IMR-90 (cell line): ENCODE results near the gene CPNE9. TPM values are rescaled to one million over a fixed set of nuclear protein-coding genes. Genes with fewer than 3 reads are reported as not detected.

Experiments used
- ATAC-seq: fragments of 200-7000 bp; cut with Tn5 transposase; 2 replicates; pipeline ENCODE4 v1.9.1; 2020; ENCODE audit warnings: low read depth, mild to moderate bottlenecking, moderate library complexity
- BruUV-seq: library from RNA; stranded (reverse); fragments of 400-500 nt; replicated peaks from 2 replicates; lab custom pipeline; 2021; lab: Mats Ljungman, UMichigan
- CTCF ChIA-PET: fragments of 300-600 bp; formaldehyde crosslinking; extraction: SDS; loops from one replicate; lab custom pipeline; 2021; ENCODE audit warnings: antibody characterized with exemption; lab: Yijun Ruan, JAX
- POLR2A ChIA-PET: fragments of 300-600 bp; sonication (Branson Sonifier 250); formaldehyde crosslinking; loops from one replicate; lab custom pipeline; 2022; ENCODE audit warnings: antibody characterized with exemption; ENCODE audit not compliant: unreplicated experiment; lab: Charles Lee
- DNase-seq: peaks from one replicate; pipeline ENCODE4 v3.0.0; 2013
- H2AFZ ChIP-seq: replicated peaks from 2 replicates; pipeline ENCODE3; 2013; ENCODE audit warnings: low read length, mild to moderate bottlenecking; ENCODE audit not compliant: poor library complexity
- H2AK5ac ChIP-seq: 2 replicates; pipeline ENCODE4 v1.6.1; 2013; ENCODE audit warnings: low read depth, low read length, inconsistent platforms
- H2AK9ac ChIP-seq: replicated peaks from 2 replicates; pipeline ENCODE3; 2013; ENCODE audit warnings: mild to moderate bottlenecking, low read depth, low read length, moderate library complexity; ENCODE audit not compliant: poor library complexity
- H2BK120ac ChIP-seq: 2 replicates; pipeline ENCODE4 v1.6.1; 2013; ENCODE audit warnings: low read depth, low read length, inconsistent platforms
- H2BK15ac ChIP-seq: 3 replicates; pipeline ENCODE4 v1.6.1; 2013; ENCODE audit warnings: low read depth, low read length, inconsistent platforms
- H2BK20ac ChIP-seq: 2 replicates; pipeline ENCODE4 v1.6.1; 2013; ENCODE audit warnings: low read depth, mild to moderate bottlenecking, inconsistent platforms, low read length, moderate library complexity
- H2BK5ac ChIP-seq: 2 replicates; pipeline ENCODE4 v1.6.1; 2013; ENCODE audit warnings: mild to moderate bottlenecking, low read depth, low read length, inconsistent platforms; ENCODE audit not compliant: poor library complexity, severe bottlenecking
- H3K14ac ChIP-seq: replicated peaks from 2 replicates; pipeline ENCODE4 v1.6.1; 2013; ENCODE audit warnings: low read depth, low read length, inconsistent platforms
- H3K18ac ChIP-seq: 2 replicates; pipeline ENCODE4 v1.6.1; 2013; ENCODE audit warnings: low read depth, low read length, control low read depth
- H3K23ac ChIP-seq: 2 replicates; pipeline ENCODE4 v1.6.1; 2013; ENCODE audit warnings: low read depth, low read length, inconsistent platforms
- H3K27ac ChIP-seq: 2 replicates; pipeline ENCODE4 v1.5.1; 2013; ENCODE audit warnings: mild to moderate bottlenecking, control low read depth, low read length; ENCODE audit not compliant: insufficient read depth
- H3K27me3 ChIP-seq: 2 replicates; pipeline ENCODE4 v1.6.1; 2013; ENCODE audit warnings: low read length; ENCODE audit not compliant: control insufficient read depth, insufficient read depth
- H3K36me3 ChIP-seq: 2 replicates; pipeline ENCODE4 v1.6.1; 2013; ENCODE audit warnings: low read length, mixed read lengths; ENCODE audit not compliant: control insufficient read depth, insufficient read depth
- H3K4ac ChIP-seq: 2 replicates; pipeline ENCODE4 v1.6.1; 2013; ENCODE audit warnings: low read depth, low read length, inconsistent platforms
- H3K4me1 ChIP-seq: 2 replicates; pipeline ENCODE4 v1.6.1; 2013; ENCODE audit warnings: low read length, mixed read lengths; ENCODE audit not compliant: control insufficient read depth, insufficient read depth
- H3K4me2 ChIP-seq: 2 replicates; pipeline ENCODE4 v1.6.1; 2013; ENCODE audit warnings: low read depth, mild to moderate bottlenecking, control low read depth, low read length, moderate library complexity
- H3K4me3 ChIP-seq: 2 replicates; pipeline ENCODE4 v1.5.1; 2013; ENCODE audit warnings: low read depth, mild to moderate bottlenecking, control low read depth, low read length, moderate library complexity; ENCODE audit not compliant: insufficient read depth
- H3K56ac ChIP-seq: 2 replicates; pipeline ENCODE4 v1.6.1; 2013; ENCODE audit warnings: low read length, inconsistent platforms; ENCODE audit not compliant: insufficient read depth; ENCODE audit errors: extremely low read depth
- H3K79me1 ChIP-seq, 2 experiments: 2 replicates each; pipeline ENCODE4 v1.6.1; 2013; ENCODE audit warnings: low read length in 2 of 2, inconsistent platforms in 1 of 2, low read depth in 1 of 2
- H3K9ac ChIP-seq: 2 replicates; pipeline ENCODE4 v1.6.1; 2013; ENCODE audit warnings: low read depth, low read length, control low read depth
- H3K9me1 ChIP-seq: 2 replicates; pipeline ENCODE4 v1.6.1; 2013; ENCODE audit warnings: low read length, inconsistent platforms; ENCODE audit not compliant: insufficient read depth
- H3K9me3 ChIP-seq: 2 replicates; pipeline ENCODE4 v1.6.1; 2013; ENCODE audit warnings: low read length; ENCODE audit not compliant: control insufficient read depth, insufficient read depth
- H4K20me1 ChIP-seq: 2 replicates; pipeline ENCODE4 v1.6.1; 2013; ENCODE audit warnings: low read length, inconsistent platforms; ENCODE audit not compliant: insufficient read depth
- H4K5ac ChIP-seq: 2 replicates; pipeline ENCODE4 v1.6.1; 2013; ENCODE audit warnings: mild to moderate bottlenecking, low read depth, low read length, control low read depth
- H4K8ac ChIP-seq, 2 experiments: 2 replicates each; pipeline ENCODE4 v1.6.1; 2013; ENCODE audit warnings: low read depth in 2 of 2, low read length in 2 of 2, control low read depth in 1 of 2, inconsistent platforms in 1 of 2
- H4K91ac ChIP-seq: 2 replicates; pipeline ENCODE4 v1.6.1; 2013; ENCODE audit warnings: low read depth, low read length, inconsistent platforms; ENCODE audit not compliant: insufficient read depth
- CEBPB ChIP-seq: IDR thresholded peaks from 2 replicates; pipeline ENCODE4 v1.6.1; 2012; ENCODE audit warnings: low read depth, low read length, improper control_type of control experiment
- FOS ChIP-seq: fragments of 150-350 bp; IDR thresholded peaks from 2 replicates; pipeline ENCODE4 v1.6.1; 2016; ENCODE audit warnings: low read depth, low read length
- MAZ ChIP-seq: IDR thresholded peaks from 2 replicates; pipeline ENCODE4 v1.6.1; 2012; ENCODE audit warnings: low read depth, mild to moderate bottlenecking, low read length, improper control_type of control experiment, moderate library complexity, borderline replicate concordance
- POLR2A ChIP-seq: IDR thresholded peaks from 2 replicates; pipeline ENCODE4 v1.6.1; 2012; ENCODE audit warnings: mild to moderate bottlenecking, low read depth, low read length
- RFX5 ChIP-seq: IDR thresholded peaks from 2 replicates; pipeline ENCODE4 v1.8.0; 2012; ENCODE audit warnings: low read depth, mild to moderate bottlenecking, low read length, moderate library complexity
- WGBS, 2 experiments: methylation state at CpG; one replicate each; pipeline versions ENCODE4 v1.1.5 to v1.1.7; 2013; ENCODE audit warnings: missing lambda C conversion rate in 2 of 2; ENCODE audit not compliant: insufficient read length in 1 of 2; ENCODE audit errors: extremely low coverage in 2 of 2; 5-methylcytosine and 5-hydroxymethylcytosine counted together
- dilution Hi-C: fragments of 300-500 bp; cut with HindIII; formaldehyde crosslinking; loops from one replicate; pipeline ENCODE4 v1.14.3; 2018; ENCODE audit warnings: low sequenced_read_pairs; ENCODE audit not compliant: unreplicated experiment
- in situ Hi-C: fragments of 300-500 bp; cut with MboI; formaldehyde crosslinking; loops from 3 replicates; pipeline ENCODE4 v1.14.3; 2019; ENCODE audit warnings: low sequenced_read_pairs, inconsistent platforms, mixed read lengths
- intact Hi-C: fragments of 100-400 bp; cut with micrococcal nuclease; formaldehyde crosslinking; loops from 2 replicates; pipeline ENCODE4 v1.10.0; 2022
- polyA plus RNA-seq, 3 experiments: library from polyadenylated mRNA; depleted of rRNA; stranded (reverse); fragments of >200 nt; gene quantifications; 2 replicates each; pipeline ENCODE4 v1.2.3, GENCODE V29; 2012; ENCODE audit warnings: low replicate concordance in 1 of 3
- total RNA-seq: library from RNA; depleted of rRNA; stranded (reverse); fragments of >200 nt; gene quantifications from 2 replicates; pipeline ENCODE4 v1.2.3, GENCODE V29; 2012

Gene CPNE9
- total and polyA plus RNA-seq, 2 of the 4 experiments (the other 2 are of a cell fraction), result not detected

GRCh38 chr3:9762871-9763270 lies 59.2 kb downstream of the CPNE9 start:
- in situ Hi-C loops, result no loop called here
- no peak overlapping the region for H3K4me3 ChIP-seq
- no peak overlapping the region for H3K18ac ChIP-seq
- TF ChIP-seq CEBPB (no peak), FOS (no peak), RFX5 (no peak), MAZ (no peak), POLR2A (no peak)
- no peak overlapping the region for H3K23ac ChIP-seq
- ChIA-PET CTCF (no interaction called here), POLR2A (interaction anchor here (0.7 kb wide), 1 partner anchor 10 kb away, joined by 16 read pairs; no protein-coding TSS in a partner anchor)
- H3K9ac ChIP-seq, result no peak overlapping the region
- H3K56ac ChIP-seq, result no peak overlapping the region
- H2BK5ac ChIP-seq, result no peak overlapping the region
- dilution Hi-C loops, result no loop called here
- H3K27me3 ChIP-seq, result no peaks in the 10 kb centered on the region
- no peak overlapping the region for H3K4me2 ChIP-seq
- H2AFZ ChIP-seq, result no peak overlapping the region
- H2AK9ac ChIP-seq, result peak overlapping the region; percentile 61
- H3K4me1 ChIP-seq, result peaks cover 7% of the 10 kb centered on the region
- H2AK5ac ChIP-seq, result no peak overlapping the region
- no peak overlapping the region for H3K14ac ChIP-seq
- no peak overlapping the region for H2BK20ac ChIP-seq
- no peak overlapping the region for H3K4ac ChIP-seq
- H3K9me3 ChIP-seq, result no peaks in the 10 kb centered on the region
- H2BK120ac ChIP-seq, result no peak overlapping the region
- H4K8ac ChIP-seq, result no peak overlapping the region
- ATAC-seq, result no peak
- WGBS, 2 experiments, result 93% methylated on average over 7 of the region's 8 CpGs; no CpG with 5 or more reads in 1 of the 2 experiments
- H4K20me1 ChIP-seq, result peaks cover 5% of the 10 kb centered on the region; the same call in 1 of the 2 replicates
- H3K27ac ChIP-seq, result no peak overlapping the region
- H4K91ac ChIP-seq, result no peak overlapping the region
- peaks cover 23% of the 10 kb centered on the region for H3K9me1 ChIP-seq
- peaks cover 2 to 31% of the 10 kb centered on the region in 2 experiments for H3K79me1 ChIP-seq
- H4K5ac ChIP-seq, result no peak overlapping the region
- no peak overlapping the region for H2BK15ac ChIP-seq
- peaks cover 29% of the 10 kb centered on the region for H3K36me3 ChIP-seq
- no TSS peak for BruUV-seq
- DNase-seq, result no peak
- intact Hi-C loops, result no loop called here
